SK-N-SH treated with all-trans-retinoic acid at 6 μM for 48 hours (cell line): ENCODE measurements around the gene RAB44.

Experiments
- ATAC-seq: fragments of 200-7000 bp; cut with Tn5 transposase; 3 replicates; pipeline ENCODE4 v1.9.1; 2020; ENCODE audit warnings: mild to moderate bottlenecking, moderate library complexity
- ARNTL ChIP-seq: fragments of 450-650 bp; formaldehyde crosslinking; IDR thresholded peaks from 2 replicates; pipeline ENCODE4 v1.5.0; 2020; ENCODE audit warnings: low read depth, mild to moderate bottlenecking, moderate library complexity, borderline replicate concordance
- BACH2 ChIP-seq: fragments of 250-450 bp; sonication (Bioruptor Pico); IDR thresholded peaks from 2 replicates; pipeline ENCODE4 v1.9.0; 2021; ENCODE audit warnings: mild to moderate bottlenecking, borderline replicate concordance
- CSDC2 ChIP-seq: fragments of 250-450 bp; sonication (Bioruptor Pico); IDR thresholded peaks from 2 replicates; pipeline ENCODE4 v1.5.0; 2020; ENCODE audit warnings: mild to moderate bottlenecking, moderate library complexity
- ESRRG ChIP-seq: fragments of 250-450 bp; sonication (Bioruptor Pico); IDR thresholded peaks from 2 replicates; pipeline ENCODE4 v1.6.1; 2021; ENCODE audit warnings: mild to moderate bottlenecking
- GLIS3 ChIP-seq: fragments of 250-450 bp; sonication (Bioruptor Pico); IDR thresholded peaks from 2 replicates; pipeline ENCODE4 v1.5.0; 2020; ENCODE audit warnings: mild to moderate bottlenecking, moderate library complexity
- ISL1 ChIP-seq: fragments of 250-450 bp; sonication (Bioruptor Pico); IDR thresholded peaks from 2 replicates; pipeline ENCODE4 v2.1.2; 2022; ENCODE audit warnings: mild to moderate bottlenecking, moderate library complexity
- OSR1 ChIP-seq: fragments of 250-450 bp; sonication (Bioruptor Pico); IDR thresholded peaks from 2 replicates; pipeline ENCODE4 v1.8.0; 2022; ENCODE audit warnings: moderate library complexity, mild to moderate bottlenecking, inconsistent platforms
- PPARA ChIP-seq: fragments of 250-450 bp; sonication (Bioruptor Pico); IDR thresholded peaks from 2 replicates; pipeline ENCODE4 v1.5.0; 2020; ENCODE audit warnings: mild to moderate bottlenecking, borderline replicate concordance
- RARB ChIP-seq: fragments of 250-450 bp; sonication (Bioruptor Pico); IDR thresholded peaks from 2 replicates; pipeline ENCODE4 v1.8.0; 2021; ENCODE audit warnings: mild to moderate bottlenecking, moderate library complexity
- SNAI2 ChIP-seq: fragments of 250-450 bp; sonication (Bioruptor Pico); IDR thresholded peaks from 2 replicates; pipeline ENCODE4 v1.5.0; 2020; ENCODE audit warnings: mild to moderate bottlenecking, moderate library complexity
- TCF4 ChIP-seq: fragments of 250-450 bp; sonication (Bioruptor Pico); IDR thresholded peaks from 2 replicates; pipeline ENCODE4 v1.8.0; 2021; ENCODE audit warnings: mild to moderate bottlenecking, moderate library complexity, borderline replicate concordance
- TOX ChIP-seq: fragments of 250-450 bp; sonication (Bioruptor Pico); IDR thresholded peaks from 2 replicates; pipeline ENCODE4 v1.8.0; 2021; ENCODE audit warnings: mild to moderate bottlenecking, moderate library complexity, borderline replicate concordance
- ZC3H10 ChIP-seq: fragments of 250-450 bp; sonication (Bioruptor Pico); IDR thresholded peaks from 2 replicates; pipeline ENCODE4 v1.5.1; 2021; ENCODE audit warnings: mild to moderate bottlenecking, moderate library complexity
- ZFP3 ChIP-seq: fragments of 250-450 bp; sonication (Bioruptor Pico); IDR thresholded peaks from 2 replicates; pipeline ENCODE4 v1.5.0; 2020; ENCODE audit warnings: mild to moderate bottlenecking, moderate library complexity
- ZFP30 ChIP-seq: fragments of 450-650 bp; formaldehyde crosslinking; IDR thresholded peaks from 2 replicates; pipeline ENCODE4 v1.5.0; 2022; ENCODE audit warnings: mild to moderate bottlenecking, moderate library complexity
- ZNF565 ChIP-seq: fragments of 450-650 bp; formaldehyde crosslinking; conservative IDR thresholded peaks from 2 replicates; pipeline ENCODE4 v1.5.0; 2020; ENCODE audit warnings: low read depth, mild to moderate bottlenecking, moderate library complexity
- ZNF70 ChIP-seq: fragments of 450-650 bp; formaldehyde crosslinking; IDR thresholded peaks from 2 replicates; pipeline ENCODE4 v1.5.0; 2020; ENCODE audit warnings: mild to moderate bottlenecking, moderate library complexity
- ZNF8 ChIP-seq: fragments of 450-650 bp; formaldehyde crosslinking; IDR thresholded peaks from 2 replicates; pipeline ENCODE4 v1.5.0; 2020; ENCODE audit warnings: mild to moderate bottlenecking, moderate library complexity
- TF ChIP-seq, protein P1 (sequence below): fragments of 250-450 bp; sonication (Bioruptor Pico); IDR thresholded peaks from 2 replicates; pipeline ENCODE4 v1.8.0; 2020; ENCODE audit warnings: mild to moderate bottlenecking, moderate library complexity, borderline replicate concordance
- TF ChIP-seq, protein P2 (sequence below): fragments of 250-450 bp; sonication (Bioruptor Pico); IDR thresholded peaks from 2 replicates; pipeline ENCODE4 v1.5.1; 2020; ENCODE audit warnings: low read depth, mild to moderate bottlenecking, moderate library complexity
- TF ChIP-seq, protein P3 (sequence below): fragments of 250-450 bp; sonication (Bioruptor Pico); IDR thresholded peaks from 2 replicates; pipeline ENCODE4 v1.5.0; 2020; ENCODE audit warnings: mild to moderate bottlenecking, moderate library complexity
- TF ChIP-seq, protein P4 (sequence below): fragments of 250-450 bp; sonication (Bioruptor Pico); IDR thresholded peaks from 2 replicates; pipeline ENCODE4 v1.8.0; 2021; ENCODE audit warnings: low read depth, mild to moderate bottlenecking, moderate library complexity, borderline replicate concordance
- TF ChIP-seq, protein P5 (sequence below): fragments of 250-450 bp; sonication (Bioruptor Pico); IDR thresholded peaks from 2 replicates; pipeline ENCODE4 v1.5.1; 2021; ENCODE audit warnings: mild to moderate bottlenecking, moderate library complexity

The RAB44 gene

DNA sequence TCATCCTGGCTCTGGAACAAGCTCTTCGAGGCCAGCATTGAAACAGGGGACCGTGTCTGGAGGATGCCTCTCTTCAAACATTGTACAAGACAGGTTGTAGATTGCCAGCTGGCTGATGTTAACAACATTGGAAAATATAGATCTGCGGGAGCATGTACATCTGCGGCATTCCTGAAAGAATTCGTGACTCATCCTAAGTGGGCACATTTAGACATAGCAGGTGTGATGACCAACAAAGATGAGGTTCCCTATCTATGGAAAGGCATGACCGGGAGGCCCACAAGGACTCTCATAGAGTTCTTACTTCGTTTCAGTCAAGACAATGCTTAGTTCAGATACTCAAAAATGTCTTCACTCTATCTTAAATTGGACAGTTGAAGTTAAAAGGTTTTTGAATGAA is 22.7 kb upstream of the RAB44 start:
- TF ChIP-seq PPARA (CRISPR knock-in tag) (no peak), ZFP30 (no peak), GLIS3 (no peak), ZC3H10 (CRISPR knock-in tag) (no peak), TOX (no peak), ZNF565 (CRISPR knock-in tag) (no peak), ISL1 (CRISPR knock-in tag) (no peak), CSDC2 (CRISPR knock-in tag) (no peak)
- TF ChIP-seq, protein P1, sequence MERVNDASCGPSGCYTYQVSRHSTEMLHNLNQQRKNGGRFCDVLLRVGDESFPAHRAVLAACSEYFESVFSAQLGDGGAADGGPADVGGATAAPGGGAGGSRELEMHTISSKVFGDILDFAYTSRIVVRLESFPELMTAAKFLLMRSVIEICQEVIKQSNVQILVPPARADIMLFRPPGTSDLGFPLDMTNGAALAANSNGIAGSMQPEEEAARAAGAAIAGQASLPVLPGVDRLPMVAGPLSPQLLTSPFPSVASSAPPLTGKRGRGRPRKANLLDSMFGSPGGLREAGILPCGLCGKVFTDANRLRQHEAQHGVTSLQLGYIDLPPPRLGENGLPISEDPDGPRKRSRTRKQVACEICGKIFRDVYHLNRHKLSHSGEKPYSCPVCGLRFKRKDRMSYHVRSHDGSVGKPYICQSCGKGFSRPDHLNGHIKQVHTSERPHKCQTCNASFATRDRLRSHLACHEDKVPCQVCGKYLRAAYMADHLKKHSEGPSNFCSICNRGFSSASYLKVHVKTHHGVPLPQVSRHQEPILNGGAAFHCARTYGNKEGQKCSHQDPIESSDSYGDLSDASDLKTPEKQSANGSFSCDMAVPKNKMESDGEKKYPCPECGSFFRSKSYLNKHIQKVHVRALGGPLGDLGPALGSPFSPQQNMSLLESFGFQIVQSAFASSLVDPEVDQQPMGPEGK (CRISPR knock-in tag): no peak
- no peak for ATAC-seq

DNA sequence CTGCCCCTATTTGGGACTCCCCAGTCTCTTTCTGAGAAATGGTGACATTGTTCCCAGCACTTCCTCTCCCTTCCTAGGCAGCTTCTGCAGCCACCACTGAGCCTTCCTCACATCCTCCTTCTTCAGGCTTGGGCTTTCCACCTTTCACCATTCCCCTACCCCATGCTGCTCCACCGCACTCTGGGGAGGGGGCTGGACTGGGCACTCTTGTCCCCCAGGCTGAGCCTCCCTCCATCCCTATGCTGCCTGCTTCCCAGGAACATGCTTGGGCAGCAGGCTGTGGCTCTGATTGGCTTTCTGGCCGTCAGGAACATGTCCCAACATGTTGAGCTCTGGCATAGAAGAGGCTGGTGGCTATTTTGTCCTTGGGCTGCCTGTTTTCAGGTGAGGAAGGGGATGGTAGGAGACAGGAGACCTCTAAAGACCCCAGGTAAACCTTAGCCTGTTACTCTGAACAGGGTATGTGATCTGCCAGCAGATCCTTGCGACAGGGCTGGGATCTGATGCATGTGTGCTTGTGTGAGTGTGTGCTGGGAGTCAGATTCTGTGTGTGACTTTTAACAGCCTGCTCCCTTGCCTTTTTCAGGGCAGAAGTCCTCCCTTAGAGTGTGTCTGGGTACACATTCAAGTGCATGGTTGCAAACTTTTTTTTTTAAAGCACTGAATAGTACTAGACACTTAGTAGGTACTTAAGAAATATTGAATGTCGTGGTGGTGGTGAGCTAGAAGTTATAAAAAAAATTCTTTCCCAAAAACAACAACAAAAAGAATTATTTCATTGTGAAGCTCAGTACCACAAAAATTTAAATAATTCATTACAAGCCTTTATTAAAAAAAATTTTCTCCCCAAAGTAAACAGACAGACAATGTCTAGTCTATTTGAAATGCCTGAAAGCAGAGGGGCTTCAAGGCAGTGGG is 21.2 kb upstream of the RAB44 start:
- TF ChIP-seq, protein P1 (CRISPR knock-in tag): no peak
- TF ChIP-seq ISL1 (CRISPR knock-in tag): 0 out of 2 replicates have a peak, but pooled peaks have one; percentile 20
- no peak for TF ChIP-seq GLIS3
- TF ChIP-seq, protein P2, sequence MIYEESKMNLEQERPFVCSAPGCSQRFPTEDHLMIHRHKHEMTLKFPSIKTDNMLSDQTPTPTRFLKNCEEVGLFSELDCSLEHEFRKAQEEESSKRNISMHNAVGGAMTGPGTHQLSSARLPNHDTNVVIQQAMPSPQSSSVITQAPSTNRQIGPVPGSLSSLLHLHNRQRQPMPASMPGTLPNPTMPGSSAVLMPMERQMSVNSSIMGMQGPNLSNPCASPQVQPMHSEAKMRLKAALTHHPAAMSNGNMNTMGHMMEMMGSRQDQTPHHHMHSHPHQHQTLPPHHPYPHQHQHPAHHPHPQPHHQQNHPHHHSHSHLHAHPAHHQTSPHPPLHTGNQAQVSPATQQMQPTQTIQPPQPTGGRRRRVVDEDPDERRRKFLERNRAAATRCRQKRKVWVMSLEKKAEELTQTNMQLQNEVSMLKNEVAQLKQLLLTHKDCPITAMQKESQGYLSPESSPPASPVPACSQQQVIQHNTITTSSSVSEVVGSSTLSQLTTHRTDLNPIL: no peak
- TF ChIP-seq ZNF565 (CRISPR knock-in tag): no peak
- peak; percentile 68 for TF ChIP-seq SNAI2 (CRISPR knock-in tag)
- no peak for TF ChIP-seq ZNF70 (CRISPR knock-in tag)
- peak; percentile 74; the same call in 1 of the 2 replicates for TF ChIP-seq ZFP3 (CRISPR knock-in tag)
- TF ChIP-seq ESRRG (CRISPR knock-in tag): no peak
- TF ChIP-seq, protein P3, sequence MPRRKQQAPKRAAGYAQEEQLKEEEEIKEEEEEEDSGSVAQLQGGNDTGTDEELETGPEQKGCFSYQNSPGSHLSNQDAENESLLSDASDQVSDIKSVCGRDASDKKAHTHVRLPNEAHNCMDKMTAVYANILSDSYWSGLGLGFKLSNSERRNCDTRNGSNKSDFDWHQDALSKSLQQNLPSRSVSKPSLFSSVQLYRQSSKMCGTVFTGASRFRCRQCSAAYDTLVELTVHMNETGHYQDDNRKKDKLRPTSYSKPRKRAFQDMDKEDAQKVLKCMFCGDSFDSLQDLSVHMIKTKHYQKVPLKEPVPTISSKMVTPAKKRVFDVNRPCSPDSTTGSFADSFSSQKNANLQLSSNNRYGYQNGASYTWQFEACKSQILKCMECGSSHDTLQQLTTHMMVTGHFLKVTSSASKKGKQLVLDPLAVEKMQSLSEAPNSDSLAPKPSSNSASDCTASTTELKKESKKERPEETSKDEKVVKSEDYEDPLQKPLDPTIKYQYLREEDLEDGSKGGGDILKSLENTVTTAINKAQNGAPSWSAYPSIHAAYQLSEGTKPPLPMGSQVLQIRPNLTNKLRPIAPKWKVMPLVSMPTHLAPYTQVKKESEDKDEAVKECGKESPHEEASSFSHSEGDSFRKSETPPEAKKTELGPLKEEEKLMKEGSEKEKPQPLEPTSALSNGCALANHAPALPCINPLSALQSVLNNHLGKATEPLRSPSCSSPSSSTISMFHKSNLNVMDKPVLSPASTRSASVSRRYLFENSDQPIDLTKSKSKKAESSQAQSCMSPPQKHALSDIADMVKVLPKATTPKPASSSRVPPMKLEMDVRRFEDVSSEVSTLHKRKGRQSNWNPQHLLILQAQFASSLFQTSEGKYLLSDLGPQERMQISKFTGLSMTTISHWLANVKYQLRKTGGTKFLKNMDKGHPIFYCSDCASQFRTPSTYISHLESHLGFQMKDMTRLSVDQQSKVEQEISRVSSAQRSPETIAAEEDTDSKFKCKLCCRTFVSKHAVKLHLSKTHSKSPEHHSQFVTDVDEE (CRISPR knock-in tag): no peak
- no peak for TF ChIP-seq ARNTL (CRISPR knock-in tag)
- peak; percentile 55; the same call in 1 of the 2 replicates for TF ChIP-seq CSDC2 (CRISPR knock-in tag)
- TF ChIP-seq ZNF8 (CRISPR knock-in tag): no peak
- no peak for TF ChIP-seq ZFP30
- TF ChIP-seq, protein P4, sequence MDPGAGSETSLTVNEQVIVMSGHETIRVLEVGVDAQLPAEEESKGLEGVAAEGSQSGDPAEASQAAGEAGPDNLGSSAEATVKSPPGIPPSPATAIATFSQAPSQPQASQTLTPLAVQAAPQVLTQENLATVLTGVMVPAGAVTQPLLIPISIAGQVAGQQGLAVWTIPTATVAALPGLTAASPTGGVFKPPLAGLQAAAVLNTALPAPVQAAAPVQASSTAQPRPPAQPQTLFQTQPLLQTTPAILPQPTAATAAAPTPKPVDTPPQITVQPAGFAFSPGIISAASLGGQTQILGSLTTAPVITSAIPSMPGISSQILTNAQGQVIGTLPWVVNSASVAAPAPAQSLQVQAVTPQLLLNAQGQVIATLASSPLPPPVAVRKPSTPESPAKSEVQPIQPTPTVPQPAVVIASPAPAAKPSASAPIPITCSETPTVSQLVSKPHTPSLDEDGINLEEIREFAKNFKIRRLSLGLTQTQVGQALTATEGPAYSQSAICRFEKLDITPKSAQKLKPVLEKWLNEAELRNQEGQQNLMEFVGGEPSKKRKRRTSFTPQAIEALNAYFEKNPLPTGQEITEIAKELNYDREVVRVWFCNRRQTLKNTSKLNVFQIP (CRISPR knock-in tag): 0 out of 2 replicates have a peak, but pooled peaks have one; percentile 46
- TF ChIP-seq ZC3H10 (CRISPR knock-in tag): no peak
- no peak for TF ChIP-seq TOX
- no peak for TF ChIP-seq BACH2
- TF ChIP-seq OSR1: peak; percentile 83; the same call in 1 of the 2 replicates
- TF ChIP-seq, protein P5, sequence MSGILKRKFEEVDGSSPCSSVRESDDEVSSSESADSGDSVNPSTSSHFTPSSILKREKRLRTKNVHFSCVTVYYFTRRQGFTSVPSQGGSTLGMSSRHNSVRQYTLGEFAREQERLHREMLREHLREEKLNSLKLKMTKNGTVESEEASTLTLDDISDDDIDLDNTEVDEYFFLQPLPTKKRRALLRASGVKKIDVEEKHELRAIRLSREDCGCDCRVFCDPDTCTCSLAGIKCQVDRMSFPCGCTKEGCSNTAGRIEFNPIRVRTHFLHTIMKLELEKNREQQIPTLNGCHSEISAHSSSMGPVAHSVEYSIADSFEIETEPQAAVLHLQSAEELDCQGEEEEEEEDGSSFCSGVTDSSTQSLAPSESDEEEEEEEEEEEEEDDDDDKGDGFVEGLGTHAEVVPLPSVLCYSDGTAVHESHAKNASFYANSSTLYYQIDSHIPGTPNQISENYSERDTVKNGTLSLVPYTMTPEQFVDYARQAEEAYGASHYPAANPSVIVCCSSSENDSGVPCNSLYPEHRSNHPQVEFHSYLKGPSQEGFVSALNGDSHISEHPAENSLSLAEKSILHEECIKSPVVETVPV: no peak
- no peak for TF ChIP-seq PPARA (CRISPR knock-in tag)
- no peak for TF ChIP-seq RARB (CRISPR knock-in tag)
- TF ChIP-seq TCF4 (CRISPR knock-in tag): no peak
- TF ChIP-seq, all 23 proteins: peak for 6
- no peak for ATAC-seq
